Measurements from ENCODE around the gene MEF2C. TPM values are rescaled to one million over a fixed set of nuclear protein-coding genes. Genes with fewer than 3 reads are reported as not detected.

Gene MEF2C
- total RNA-seq, 1 donor from 2014 or later: 51.4 TPM

GRCh38 chr5:88834499-88834898 lies 48.5 kb downstream of the MEF2C start:
- Histone ChIP-seq H3K27ac (no peak overlapping the region), H3K27me3 (no peaks in the 10 kb centered on the region), H3K4me3 (no peak overlapping the region), H3K4me1 (peaks cover 23% of the 10 kb centered on the region), H3K36me3 (no peaks in the 10 kb centered on the region), H3K9me3 (no peaks in the 10 kb centered on the region)
- intact Hi-C loops (cut with DNase I): no loop called here
- ATAC-seq (no peak), DNase-seq (no peak)
- TF ChIP-seq CTCF (IDR thresholded peaks at IDR 0.05): no peak

GRCh38 chr5:88834131-88834462 lies 48.9 kb downstream of the MEF2C start:
- Histone ChIP-seq H3K4me3 (no peak overlapping the region), H3K27me3 (no peaks in the 10 kb centered on the region), H3K4me1 (peaks cover 27% of the 10 kb centered on the region), H3K27ac (peak overlapping the region; percentile 24), H3K36me3 (no peaks in the 10 kb centered on the region), H3K9me3 (no peaks in the 10 kb centered on the region)
- DNase-seq: no peak
- ATAC-seq: no peak
- intact Hi-C loops (cut with DNase I): no loop called here
- no peak for TF ChIP-seq CTCF (IDR thresholded peaks at IDR 0.05)

- H3K27me3 ChIP-seq: no peaks in the 10 kb centered on the region
- peak overlapping the region; percentile 24 for H3K27ac ChIP-seq
- H3K4me3 ChIP-seq: peak overlapping the region; percentile 17
- intact Hi-C loops (cut with DNase I): no loop called here
- no peak for TF ChIP-seq CTCF (IDR thresholded peaks at IDR 0.05)
- H3K9me3 ChIP-seq: no peaks in the 10 kb centered on the region
- ATAC-seq (peak; percentile 74), DNase-seq (no peak)
- no peaks in the 10 kb centered on the region for H3K36me3 ChIP-seq
- peaks cover 27% of the 10 kb centered on the region for H3K4me1 ChIP-seq
These were observed 49.4 kb downstream of the MEF2C start for GRCh38 chr5:88833371-88834130.

- no peaks in the 10 kb centered on the region for H3K27me3 ChIP-seq
- DNase-seq (no peak), ATAC-seq (no peak)
- no peaks in the 10 kb centered on the region for H3K36me3 ChIP-seq
- no peak for TF ChIP-seq CTCF (IDR thresholded peaks at IDR 0.05)
- H3K27ac ChIP-seq: no peak overlapping the region
- H3K4me3 ChIP-seq: no peak overlapping the region
- H3K4me1 ChIP-seq: peaks cover 36% of the 10 kb centered on the region
- intact Hi-C loops (cut with DNase I): no loop called here
- no peaks in the 10 kb centered on the region for H3K9me3 ChIP-seq
These were observed 51.2 kb downstream of the MEF2C start for GRCh38 chr5:88831816-88832215.

GRCh38 chr5:88830567-88830966 lies 52.4 kb downstream of the MEF2C start:
- no peak overlapping the region for H3K4me3 ChIP-seq
- DNase-seq (no peak), ATAC-seq (no peak)
- intact Hi-C loops (cut with DNase I): no loop called here
- H3K27me3 ChIP-seq: no peaks in the 10 kb centered on the region
- no peaks in the 10 kb centered on the region for H3K36me3 ChIP-seq
- peaks cover 42% of the 10 kb centered on the region for H3K4me1 ChIP-seq
- no peaks in the 10 kb centered on the region for H3K9me3 ChIP-seq
- TF ChIP-seq CTCF (IDR thresholded peaks at IDR 0.05): no peak
- peak overlapping the region; percentile 69 for H3K27ac ChIP-seq

GRCh38 chr5:88829775-88830174 lies 53.2 kb downstream of the MEF2C start:
- no peaks in the 10 kb centered on the region for H3K9me3 ChIP-seq
- no peaks in the 10 kb centered on the region for H3K36me3 ChIP-seq
- intact Hi-C loops (cut with DNase I): no loop called here

More at GRCh38 chr5:88829775-88830174, 53.2 kb downstream of the MEF2C start:
- Histone ChIP-seq H3K27ac (peak overlapping the region; percentile 69), H3K27me3 (no peaks in the 10 kb centered on the region), H3K4me3 (no peak overlapping the region), H3K4me1 (peaks cover 43% of the 10 kb centered on the region)
- DNase-seq (no peak), ATAC-seq (no peak)
- TF ChIP-seq CTCF (IDR thresholded peaks at IDR 0.05): no peak

Data from upper lobe of right lung (tissue), 1 donor.